HG03103 (cell line): ENCODE results near the gene OR5AC2.
A peak's percentile ranks its signal among the peaks of the same experiment; 100 is the strongest.

ENCODE experiments used
- ATAC-seq: cut with Tn5 transposase; IDR thresholded peaks from one replicate; pipeline ENCODE4 v1.9.1; 2021; ENCODE audit warnings: low read depth; ENCODE audit not compliant: unreplicated experiment

OR5AC2 gene

GRCh38 chr3:98086873-98087272 is at the start of gene OR5AC2:
Gene OR5AC2 (plus strand): TSS chr3:98087173. CDS start chr3:98087173, 0 bp downstream.
- ATAC-seq: no peak

GRCh38 chr3:98038286-98038685 is 48.7 kb upstream of the OR5AC2 start:
- ATAC-seq: no peak

DNA sequence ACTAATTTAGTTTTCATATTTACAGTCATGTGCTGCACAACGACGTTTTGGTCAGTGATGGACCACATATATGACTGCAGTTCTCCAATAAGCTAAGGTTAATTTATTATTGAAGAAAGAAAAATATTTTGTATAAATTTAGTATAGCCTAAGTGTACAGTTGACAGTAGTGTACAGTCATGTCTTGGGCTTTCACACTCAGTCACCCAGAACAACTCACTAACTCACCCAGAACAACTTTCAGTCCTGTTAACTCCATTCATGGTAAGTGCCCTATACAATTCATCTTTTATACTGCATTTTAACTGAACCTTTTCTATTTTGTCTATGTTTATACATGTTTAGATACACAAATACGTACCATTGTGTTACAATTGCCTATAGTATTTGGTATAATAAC is 48.1 kb upstream of the OR5AC2 start:
- peak; percentile 5 for ATAC-seq

GRCh38 chr3:98039322-98040024 is 47.5 kb upstream of the OR5AC2 start:
- peak; percentile 95 for ATAC-seq

GRCh38 chr3:98041350-98041749 is 45.6 kb upstream of the OR5AC2 start:
- no peak for ATAC-seq

DNA sequence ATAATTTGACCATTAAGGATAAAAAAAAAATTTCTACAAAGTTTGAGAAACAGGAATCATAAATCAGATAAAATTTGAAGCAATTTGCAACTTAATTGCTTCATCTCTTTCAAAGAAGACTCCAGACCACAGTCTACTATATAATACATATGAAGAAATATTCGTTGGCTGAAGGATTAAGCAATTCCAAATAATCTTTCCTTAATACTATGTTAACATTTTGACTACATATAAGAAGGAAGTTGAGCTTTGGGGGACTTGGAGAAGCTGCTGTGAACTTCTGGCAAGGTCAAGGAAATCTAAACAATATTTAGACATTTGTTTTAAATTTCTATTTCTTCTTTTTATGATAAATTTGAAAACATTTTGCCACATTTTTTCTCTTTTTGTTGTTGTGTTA is 38.4 kb upstream of the OR5AC2 start:
- no peak for ATAC-seq

DNA sequence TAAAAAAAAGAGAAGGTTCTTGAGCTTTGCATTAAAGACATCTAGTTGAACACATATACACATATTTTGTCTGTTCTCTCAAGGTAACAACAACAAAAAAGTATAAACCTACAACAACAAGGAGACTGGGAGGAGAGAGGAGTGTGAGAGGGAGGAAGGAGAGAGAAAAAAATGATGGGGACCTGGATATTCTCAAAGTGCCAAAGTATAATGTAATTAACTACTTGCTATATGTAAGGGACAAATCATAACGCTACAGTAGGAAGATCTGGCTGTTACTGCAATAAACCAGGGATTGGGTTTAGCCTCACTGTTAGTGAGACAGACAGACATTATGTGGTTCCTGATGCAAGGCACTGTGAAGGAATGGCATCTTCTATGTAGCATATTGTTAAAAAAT is 37.7 kb upstream of the OR5AC2 start:
- no peak for ATAC-seq

- ATAC-seq: no peak
Measured at GRCh38 chr3:98056035-98056434, 30.9 kb upstream of the OR5AC2 start.

- ATAC-seq: no peak
Measured at GRCh38 chr3:98057631-98058030, 29.3 kb upstream of the OR5AC2 start.

- ATAC-seq: no peak
Measured at GRCh38 chr3:98058244-98058960, 28.6 kb upstream of the OR5AC2 start.

- no peak for ATAC-seq
Measured at GRCh38 chr3:98068824-98069223, 18.1 kb upstream of the OR5AC2 start.

DNA sequence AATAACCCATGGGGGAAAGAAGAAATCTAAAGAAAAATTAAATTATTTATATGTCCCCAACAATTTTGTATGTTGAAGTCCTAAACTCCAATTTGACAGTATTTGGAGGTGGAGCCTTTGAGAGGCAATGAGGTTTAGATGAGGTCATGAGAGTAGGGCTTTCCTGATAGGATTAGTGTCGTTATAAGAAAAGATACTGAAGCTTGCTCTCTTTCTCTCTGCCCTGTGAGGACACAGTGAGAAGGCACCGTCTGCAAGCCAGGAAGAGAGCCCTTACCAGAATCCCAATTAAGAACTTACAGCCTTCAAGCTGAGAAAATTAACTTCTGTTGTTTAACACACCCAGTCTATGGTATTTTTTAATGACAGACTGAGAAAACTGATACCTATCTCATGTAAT is 16.1 kb upstream of the OR5AC2 start:
- no peak for ATAC-seq

- ATAC-seq: no peak
Measured at GRCh38 chr3:98073486-98073885, 13.5 kb upstream of the OR5AC2 start.

DNA sequence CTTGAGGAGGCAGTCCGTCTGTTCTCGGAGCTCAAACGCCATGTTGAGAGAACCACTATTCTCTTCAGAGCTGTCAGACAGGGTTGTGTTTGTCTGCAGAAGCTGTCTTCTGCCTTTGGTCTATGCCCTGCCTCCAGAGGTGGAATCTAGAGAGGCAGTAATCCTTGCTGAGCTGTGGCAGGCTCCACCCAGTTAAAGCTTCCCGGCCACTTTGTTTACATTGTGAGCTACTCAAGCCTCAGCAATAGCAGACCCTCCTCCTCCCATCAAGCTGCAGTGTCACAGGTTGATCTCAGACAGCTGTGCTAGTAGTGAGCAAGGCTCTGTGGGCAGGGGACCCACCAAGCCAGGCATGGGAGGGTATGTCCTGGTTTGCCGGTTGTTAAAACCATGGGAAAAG is 8.9 kb downstream of the OR5AC2 start:
- ATAC-seq: no peak

DNA sequence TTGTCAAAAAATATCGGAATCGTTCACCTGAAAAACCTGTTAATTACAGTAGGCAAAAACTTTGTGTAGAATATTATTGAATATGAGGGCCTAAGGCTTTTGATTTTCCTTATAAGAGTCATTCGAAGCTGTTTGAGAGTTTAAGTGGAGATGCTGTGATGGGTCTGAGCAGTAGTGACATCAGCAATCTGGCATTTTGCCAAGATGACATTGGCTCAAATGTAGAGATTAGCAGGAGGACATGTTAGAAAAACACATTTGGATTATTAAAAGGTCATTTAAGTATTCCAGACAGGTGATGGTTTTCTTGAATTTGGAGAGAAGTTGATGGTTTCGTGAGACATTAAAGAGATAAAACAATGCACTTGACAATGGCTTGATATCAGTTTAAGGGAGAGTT is 12.9 kb downstream of the OR5AC2 start:
- no peak for ATAC-seq

GRCh38 chr3:98108162-98108561 is 21.2 kb downstream of the OR5AC2 start:
- ATAC-seq: no peak

- ATAC-seq: no peak
Measured at GRCh38 chr3:98109807-98110549, 23.0 kb downstream of the OR5AC2 start.

DNA sequence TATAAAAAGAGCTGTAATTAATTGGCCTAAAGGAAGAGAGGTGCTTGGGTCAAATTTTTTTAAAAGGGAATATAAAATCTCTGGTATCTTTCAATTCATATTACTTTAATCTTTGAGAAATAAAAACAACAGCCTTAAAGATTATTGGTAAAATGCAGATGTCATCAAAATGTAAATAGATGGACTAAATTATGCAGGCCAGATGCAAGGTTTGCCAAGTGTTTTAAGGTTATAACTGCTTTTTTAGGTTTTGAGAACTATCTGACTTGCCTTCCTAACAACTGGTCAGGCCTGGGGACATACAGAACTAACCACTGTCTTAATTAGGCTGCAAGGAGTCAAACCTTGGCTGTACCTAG is 23.6 kb downstream of the OR5AC2 start:
- no peak for ATAC-seq

- no peak for ATAC-seq
Measured at GRCh38 chr3:98114264-98114663, 27.3 kb downstream of the OR5AC2 start.

GRCh38 chr3:98115717-98116116 is 28.7 kb downstream of the OR5AC2 start:
- no peak for ATAC-seq

- no peak for ATAC-seq
Measured at GRCh38 chr3:98130421-98130820, 43.4 kb downstream of the OR5AC2 start, which contains the start of gene OR5H1. Gene OR5H1 (plus strand): TSS chr3:98130721. CDS start chr3:98132698, 1,977 bp downstream.
